Activated CD4-positive, alpha-beta memory T cell treated with anti-CD3 and anti-CD28 coated beads for 36 hours (primary cell): ENCODE results near the gene CKLF. TPM values are rescaled to one million over a fixed set of nuclear protein-coding genes. Genes with fewer than 3 reads are reported as not detected.

ENCODE experiments used
- CTCF ChIA-PET: fragments of 350-600 bp; sonication (Branson Sonifier 250); formaldehyde crosslinking; loops from one replicate; lab custom pipeline; 2021; ENCODE audit warnings: antibody characterized with exemption, inconsistent platforms; lab: Charles Lee
- POLR2A ChIA-PET: fragments of 350-600 bp; sonication (Branson Sonifier 250); formaldehyde crosslinking; loops from one replicate; lab custom pipeline; 2021; ENCODE audit warnings: antibody characterized with exemption; lab: Charles Lee
- DNase-seq: peaks from one replicate; pipeline ENCODE4 v3.0.0-alpha.2; 2020
- H3K27ac Mint-ChIP-seq: one replicate; pipeline ENCODE4 v1.8.0; 2021; ENCODE audit warnings: mixed read lengths
- H3K27me3 Mint-ChIP-seq: one replicate; pipeline ENCODE4 v1.8.0; 2021; ENCODE audit warnings: mixed read lengths
- H3K36me3 Mint-ChIP-seq: one replicate; pipeline ENCODE4 v1.8.0; 2021; ENCODE audit warnings: mixed read lengths
- H3K4me1 Mint-ChIP-seq: one replicate; pipeline ENCODE4 v1.8.0; 2021; ENCODE audit warnings: low read depth, mixed read lengths
- H3K4me3 Mint-ChIP-seq: one replicate; pipeline ENCODE4 v1.8.0; 2021; ENCODE audit warnings: mild to moderate bottlenecking, mixed read lengths
- H3K9me3 Mint-ChIP-seq: one replicate; pipeline ENCODE4 v1.8.0; 2021; ENCODE audit warnings: mixed read lengths
- intact Hi-C: fragments of 100-400 bp; cut with micrococcal nuclease; formaldehyde crosslinking; loops from one replicate; pipeline ENCODE4 v1.15.1; 2023
- total RNA-seq, 2 experiments: library from RNA; stranded (reverse); gene quantifications; one replicate each; pipeline ENCODE4 v1.2.3, GENCODE V29; 2021

CKLF gene
- total RNA-seq, 2 experiments from 2014 or later, result 167 to 173 TPM

- no peak for DNase-seq
- ChIA-PET CTCF (interaction anchor here (0.7 to 1.3 kb wide), 3 partner anchors 39 to 256 kb away, joined by 4 to 5 read pairs (median 4); no protein-coding TSS in a partner anchor), POLR2A (no interaction called here)
- H3K4me3 Mint-ChIP-seq, result no peak overlapping the region
- H3K27me3 Mint-ChIP-seq, result no peaks in the 10 kb centered on the region
- intact Hi-C loops, result no loop called here
- no peak overlapping the region for H3K27ac Mint-ChIP-seq
- peaks cover 27% of the 10 kb centered on the region for H3K36me3 Mint-ChIP-seq
- H3K4me1 Mint-ChIP-seq, result peaks cover 17% of the 10 kb centered on the region
- no peaks in the 10 kb centered on the region for H3K9me3 Mint-ChIP-seq
Measured at GRCh38 chr16:66612422-66612821, 60.0 kb downstream of the CKLF start.

GRCh38 chr16:66614161-66614802 is 61.9 kb downstream of the CKLF start:
- H3K4me1 Mint-ChIP-seq, result peaks cover 4% of the 10 kb centered on the region
- intact Hi-C loops, result no loop called here
- CTCF ChIA-PET, result interaction anchor here (1.1 to 1.2 kb wide), 2 partner anchors 10 to 37 kb away, joined by 3 to 5 read pairs; partner anchors contain the start of gene CMTM3

More at GRCh38 chr16:66614161-66614802, 61.9 kb downstream of the CKLF start:
- Mint-ChIP-seq H3K9me3 (no peaks in the 10 kb centered on the region), H3K4me3 (no peak overlapping the region), H3K36me3 (peaks cover 27% of the 10 kb centered on the region), H3K27me3 (no peaks in the 10 kb centered on the region), H3K27ac (no peak overlapping the region)
- DNase-seq, result no peak
- POLR2A ChIA-PET, result no interaction called here

Other genes with a start within 250 kb of the CKLF start
- not detected for gene CDH5, start 185.9 kb upstream of the CKLF start, total RNA-seq
- gene BEAN1, start 125.3 kb upstream of the CKLF start, total RNA-seq, result not detected
- 1 to 10 TPM; 5.4 to 5.8 TPM for gene TK2, start 2.5 kb upstream of the CKLF start, total RNA-seq
- 10 to 100 TPM; 10.1 to 11.5 TPM for gene CMTM1, start 13.9 kb downstream of the CKLF start, total RNA-seq
- under 1 TPM; 0.36 to 0.45 TPM for gene CMTM2, start 26.9 kb downstream of the CKLF start, total RNA-seq
- 10 to 100 TPM; 64.6 to 65.9 TPM for gene CMTM3, start 52.1 kb downstream of the CKLF start, total RNA-seq
- 1 to 10 TPM; 2.8 to 4.1 TPM for gene CMTM4, start 144.2 kb downstream of the CKLF start, total RNA-seq
- gene DYNC1LI2, start 199.0 kb downstream of the CKLF start, total RNA-seq, result 10 to 100 TPM; 37.9 to 39.1 TPM
- gene TERB1, start 249.0 kb downstream of the CKLF start, total RNA-seq, result not detected